NT2/D1 (cell line): ENCODE results near the gene CYTH3.
"Not testable (repeated sequence)": the region's sequence is repeated elsewhere in the genome, so short reads cannot be mapped to it uniquely, and the experiment has no call there.

Experiments used
- YY1 ChIP-seq: IDR thresholded peaks from 2 replicates; pipeline ENCODE4 v1.6.1; 2011; ENCODE audit not compliant: insufficient read length, insufficient read depth
- ZNF274 ChIP-seq: IDR thresholded peaks from 2 replicates; pipeline ENCODE4 v1.6.1; 2011; ENCODE audit warnings: mild to moderate bottlenecking, low read depth, low read length

GRCh38 chr7:6223411-6223810, 49.0 kb downstream of the CYTH3 start:
- not testable (repeated sequence) for TF ChIP-seq ZNF274, YY1
